Neutrophil (primary cell): Measurements from ENCODE around the gene AADACL4.
A peak's percentile ranks its signal among the peaks of the same experiment; 100 is the strongest.

ENCODE experiments used
- H3K27ac ChIP-seq: fragments of 200-600 bp; sonication (generic); 2 replicates; pipeline ENCODE4 v1.5.1; 2016; ENCODE audit warnings: mild to moderate bottlenecking, moderate library complexity
- H3K27me3 ChIP-seq: fragments of 200-600 bp; sonication (generic); 2 replicates; pipeline ENCODE4 v1.6.0; 2016; ENCODE audit warnings: mild to moderate bottlenecking
- H3K36me3 ChIP-seq: fragments of 200-600 bp; sonication (generic); 2 replicates; pipeline ENCODE4 v1.5.1; 2017
- H3K4me1 ChIP-seq, 2 experiments: fragments of 200-600 bp in 1 of 2; sonication (generic) in 1 of 2; 1 replicate in 1 of 2; 2 replicates in 1 of 2; pipeline versions ENCODE4 v1.5.1 to v1.6.1; 2013 to 2016; ENCODE audit warnings: low read depth in 1 of 2, low read length in 1 of 2, mild to moderate bottlenecking in 1 of 2, moderate library complexity in 1 of 2; ENCODE audit not compliant: control insufficient read depth in 1 of 2, insufficient read depth in 1 of 2
- H3K4me3 ChIP-seq, 2 experiments: fragments of 200-600 bp in 1 of 2; sonication (generic) in 1 of 2; 1 replicate in 1 of 2; 2 replicates in 1 of 2; pipeline ENCODE4 v1.5.1; 2013 to 2016; ENCODE audit warnings: low read depth in 1 of 2, low read length in 1 of 2, mild to moderate bottlenecking in 1 of 2, moderate library complexity in 1 of 2
- H3K9me3 ChIP-seq: fragments of 200-600 bp; sonication (generic); 2 replicates; pipeline ENCODE4 v1.5.1; 2016
- CTCF ChIP-seq: fragments of 200-600 bp; sonication (generic); IDR thresholded peaks from 2 replicates; pipeline ENCODE4 v1.5.1; 2016; ENCODE audit warnings: antibody characterized with exemption

Gene AADACL4

GRCh38 chr1:12613180-12613579 lies 30.7 kb upstream of the AADACL4 start:
- peaks cover 15 to 17% of the 10 kb centered on the region in 2 experiments for H3K4me1 ChIP-seq
- peaks cover 51% of the 10 kb centered on the region for H3K27me3 ChIP-seq
- H3K9me3 ChIP-seq = no peaks in the 10 kb centered on the region
- no peak overlapping the region for H3K27ac ChIP-seq
- no peaks in the 10 kb centered on the region for H3K36me3 ChIP-seq
- H3K4me3 ChIP-seq = no peak overlapping the region
- TF ChIP-seq CTCF = no peak

- peaks cover 29 to 31% of the 10 kb centered on the region in 2 experiments for H3K4me1 ChIP-seq
- TF ChIP-seq CTCF = no peak
- H3K27ac ChIP-seq = no peak overlapping the region
- H3K27me3 ChIP-seq = peaks cover 65% of the 10 kb centered on the region
- H3K36me3 ChIP-seq = no peaks in the 10 kb centered on the region
- H3K9me3 ChIP-seq = no peaks in the 10 kb centered on the region
- no peak overlapping the region for H3K4me3 ChIP-seq
Measured at GRCh38 chr1:12614402-12615158, 29.3 kb upstream of the AADACL4 start.

- Histone ChIP-seq H3K36me3 (no peaks in the 10 kb centered on the region), H3K4me1 (peaks cover 35 to 38% of the 10 kb centered on the region in 2 experiments), H3K9me3 (no peaks in the 10 kb centered on the region), H3K27ac (no peak overlapping the region), H3K4me3 (no peak overlapping the region), H3K27me3 (peaks cover 71% of the 10 kb centered on the region)
- TF ChIP-seq CTCF = no peak
Measured at GRCh38 chr1:12615159-12615864, 28.6 kb upstream of the AADACL4 start.

GRCh38 chr1:12615865-12616708 lies 27.8 kb upstream of the AADACL4 start:
- Histone ChIP-seq H3K36me3 (no peaks in the 10 kb centered on the region), H3K27ac (no peak overlapping the region), H3K9me3 (no peaks in the 10 kb centered on the region), H3K27me3 (peaks cover 79% of the 10 kb centered on the region), H3K4me3 (no peak overlapping the region), H3K4me1 (peaks cover 39 to 43% of the 10 kb centered on the region in 2 experiments)
- no peak for TF ChIP-seq CTCF

- Histone ChIP-seq H3K27me3 (peaks cover 85% of the 10 kb centered on the region), H3K4me1 (peaks cover 39 to 43% of the 10 kb centered on the region in 2 experiments)
- no peak for TF ChIP-seq CTCF
Measured at GRCh38 chr1:12616709-12617373, 27.0 kb upstream of the AADACL4 start.

More at GRCh38 chr1:12616709-12617373, 27.0 kb upstream of the AADACL4 start:
- H3K9me3 ChIP-seq = no peaks in the 10 kb centered on the region
- no peaks in the 10 kb centered on the region for H3K36me3 ChIP-seq
- peak overlapping the region in 1 of 2 experiments; percentile 5 for H3K4me3 ChIP-seq
- H3K27ac ChIP-seq = no peak overlapping the region
